Measurements from ENCODE around the gene EBF3.

Gene EBF3

DNA sequence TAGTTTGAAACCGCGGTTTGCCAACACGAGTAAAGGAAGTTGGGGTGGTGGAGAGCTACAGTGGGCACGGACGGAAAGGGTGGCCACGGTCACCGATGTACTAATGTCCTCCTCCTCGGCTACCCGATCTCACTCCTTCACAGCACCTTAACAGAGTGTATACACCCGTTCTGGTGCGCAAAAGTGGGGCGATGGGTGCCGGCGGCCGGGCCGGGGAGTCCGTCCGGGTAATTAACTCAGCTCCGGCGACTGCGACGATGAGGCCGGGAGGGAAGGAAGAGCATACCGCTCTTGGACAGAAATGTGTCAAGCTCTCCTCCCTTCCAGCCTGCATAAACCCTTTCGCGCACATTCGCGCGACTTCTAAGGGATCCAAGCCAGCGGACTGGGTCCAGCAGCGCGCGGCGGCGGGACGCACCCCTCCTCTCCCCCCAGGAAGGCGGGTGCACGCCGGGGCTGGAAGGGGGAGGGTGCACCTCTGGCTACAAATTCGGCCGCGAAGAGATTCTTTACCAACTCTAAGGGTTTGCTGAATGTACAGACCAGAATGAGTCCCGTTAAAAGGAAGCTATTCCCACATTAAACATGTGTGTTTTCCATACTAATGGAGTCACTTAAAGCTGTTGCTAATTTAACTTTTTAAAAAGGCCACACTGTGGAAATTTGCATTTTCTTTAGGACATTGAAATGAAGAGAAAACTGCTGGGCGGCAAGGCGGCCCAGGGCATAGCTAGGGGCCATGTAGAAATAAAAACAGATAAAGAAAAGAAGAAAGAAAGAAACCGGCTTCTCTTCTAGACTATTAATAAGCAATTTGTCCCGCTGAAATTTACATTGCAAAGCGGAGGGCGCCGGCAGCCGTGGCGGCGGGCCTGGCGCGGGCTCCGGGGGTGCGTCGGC, 6.6 kb upstream of the EBF3 start:
- no peak for DNase-seq (ENCODE audit: low spot score)

DNA sequence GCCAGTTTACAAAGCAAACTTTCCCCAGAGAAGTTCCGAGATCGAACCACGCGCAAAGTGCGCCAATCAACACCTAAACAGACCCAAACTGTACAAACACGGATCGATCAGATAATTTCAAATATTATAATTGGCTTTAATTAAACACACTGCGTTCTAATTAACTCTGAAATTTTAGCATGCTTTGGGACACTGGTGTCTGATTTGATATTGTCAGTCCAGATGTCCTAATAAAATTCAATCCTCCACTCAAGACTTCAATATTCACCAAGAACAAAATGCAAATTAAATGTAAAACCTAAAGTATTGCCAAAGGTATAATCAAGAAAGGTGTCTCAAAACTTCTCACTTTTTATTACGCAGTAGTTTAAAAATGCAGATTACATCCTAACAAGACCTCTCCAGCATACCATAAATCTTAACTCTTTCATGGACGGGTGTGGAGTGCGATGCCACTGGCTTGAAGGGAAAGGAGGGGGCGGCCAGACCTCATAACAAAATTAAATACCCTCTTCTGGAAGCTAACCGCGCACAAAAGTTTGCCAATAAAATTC, 5.9 kb upstream of the EBF3 start:
- no peak for DNase-seq (ENCODE audit: low spot score)

DNA sequence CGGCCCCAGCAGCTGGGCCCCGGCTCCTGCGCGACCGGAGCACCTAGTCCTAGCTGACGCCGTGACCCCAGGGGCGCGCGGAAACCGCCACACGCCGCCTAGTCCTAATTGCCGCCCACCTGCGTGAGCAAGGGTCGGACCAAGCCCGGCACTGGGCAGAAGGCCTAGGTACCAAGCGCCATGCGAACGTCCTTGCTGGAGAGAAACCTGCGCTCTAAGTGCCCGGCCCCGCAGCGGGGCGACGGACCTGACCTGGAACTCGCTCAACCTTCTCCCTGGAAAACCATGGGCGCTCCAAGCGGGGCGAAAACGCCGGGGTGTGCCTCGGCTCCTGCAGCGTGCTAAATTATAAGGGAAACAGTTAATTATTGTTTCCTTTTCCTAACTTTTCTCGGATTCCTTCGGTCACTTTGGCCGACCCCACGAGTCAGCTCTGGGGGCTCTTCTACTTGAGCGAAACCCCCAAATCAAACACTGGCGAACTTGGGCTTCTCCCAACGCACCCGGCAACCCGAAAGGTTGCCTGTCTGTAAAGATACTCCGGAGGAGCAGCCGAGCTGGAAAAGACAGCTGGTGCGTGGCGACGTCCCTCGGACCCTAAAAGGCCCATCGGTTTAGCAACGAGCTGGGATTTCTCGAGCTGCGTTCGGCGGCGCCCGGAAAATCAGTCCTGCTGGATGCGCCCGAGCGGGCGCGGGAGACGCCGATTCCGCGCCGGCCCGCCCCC, 5.3 kb upstream of the EBF3 start:
- no peak for DNase-seq (ENCODE audit: low spot score)

DNA sequence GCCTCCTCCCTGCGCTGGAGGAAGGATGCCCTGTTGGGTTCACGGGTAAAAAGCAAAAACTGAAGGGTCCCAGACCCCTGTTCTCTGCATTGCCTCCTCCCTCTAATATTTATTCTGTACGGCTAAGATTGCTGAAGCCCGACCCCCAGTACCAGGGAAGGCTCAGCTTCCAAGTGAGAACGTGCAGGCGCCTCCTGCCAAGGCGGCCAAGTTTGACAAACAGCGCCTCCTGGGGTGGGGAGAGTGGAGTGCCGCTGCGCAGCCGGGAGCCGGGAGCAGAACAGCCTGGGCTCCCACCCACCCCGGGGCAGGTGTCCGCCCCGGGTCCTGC, 4.7 kb upstream of the EBF3 start:
- DNase-seq (ENCODE audit: low spot score), result peak; percentile 84

DNA sequence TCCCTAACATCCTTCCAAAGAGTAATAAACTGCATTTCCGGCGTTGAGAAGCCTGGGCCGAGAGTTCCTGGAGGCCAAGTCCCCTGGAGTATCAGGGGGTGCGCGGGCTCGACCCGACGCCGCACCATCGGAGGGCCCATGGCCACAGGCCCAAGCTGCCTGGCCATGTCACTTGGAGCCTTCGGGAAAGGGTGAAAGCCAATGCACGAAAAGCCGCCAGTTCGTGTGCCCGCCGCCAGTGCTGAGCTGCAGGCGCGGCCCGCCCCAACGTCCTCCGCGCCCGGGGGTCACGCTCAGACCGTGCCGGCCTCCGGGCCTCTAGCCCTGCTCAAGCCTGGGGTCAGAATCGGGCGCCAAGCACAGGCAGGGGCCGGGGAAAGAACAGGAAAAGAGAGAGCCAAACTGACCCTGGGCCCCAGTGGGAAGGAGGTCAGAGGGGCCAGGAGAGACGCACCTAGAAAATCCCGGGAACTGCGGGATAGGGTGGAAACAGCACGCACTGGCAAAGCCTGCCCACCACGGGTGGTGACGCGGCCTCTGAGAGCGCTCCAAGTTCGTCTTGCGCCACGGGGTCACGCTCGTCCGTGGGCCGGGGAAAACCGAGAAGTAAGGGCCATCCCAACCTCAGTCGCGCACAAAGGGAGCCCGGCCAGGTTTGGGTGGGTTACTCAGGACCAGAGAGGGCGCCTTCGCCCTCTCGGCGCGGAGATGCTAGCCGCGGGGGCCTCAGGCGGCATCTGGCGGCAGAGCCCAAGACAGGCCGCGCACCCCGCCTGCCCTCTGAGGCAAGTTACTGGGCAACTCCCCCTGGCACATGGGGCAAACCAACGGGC, 4.2 kb upstream of the EBF3 start:
- DNase-seq (ENCODE audit: low spot score), result no peak

DNA sequence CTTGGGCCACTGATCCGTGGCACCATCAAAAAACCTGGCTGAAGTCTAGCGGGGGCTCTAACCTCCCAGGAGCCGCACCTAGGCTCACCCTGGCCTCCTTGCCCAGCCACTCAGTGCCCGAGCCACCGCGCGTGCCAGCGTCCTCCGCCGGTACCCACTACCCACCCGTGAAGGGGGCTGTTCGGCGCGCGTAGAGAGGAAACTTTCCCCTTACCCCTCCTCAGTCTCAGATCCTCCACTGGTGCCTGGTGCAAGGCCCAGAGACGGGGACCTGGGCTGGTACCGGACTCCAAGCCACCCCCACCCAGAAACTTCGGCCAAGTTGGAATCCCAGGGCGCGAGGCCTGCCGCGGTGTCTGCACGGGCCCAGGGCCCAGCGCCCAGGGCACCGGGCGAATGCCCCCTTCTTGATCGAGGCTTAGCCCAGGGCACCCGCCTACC, 3.5 kb upstream of the EBF3 start:
- no peak for DNase-seq (ENCODE audit: low spot score)

DNA sequence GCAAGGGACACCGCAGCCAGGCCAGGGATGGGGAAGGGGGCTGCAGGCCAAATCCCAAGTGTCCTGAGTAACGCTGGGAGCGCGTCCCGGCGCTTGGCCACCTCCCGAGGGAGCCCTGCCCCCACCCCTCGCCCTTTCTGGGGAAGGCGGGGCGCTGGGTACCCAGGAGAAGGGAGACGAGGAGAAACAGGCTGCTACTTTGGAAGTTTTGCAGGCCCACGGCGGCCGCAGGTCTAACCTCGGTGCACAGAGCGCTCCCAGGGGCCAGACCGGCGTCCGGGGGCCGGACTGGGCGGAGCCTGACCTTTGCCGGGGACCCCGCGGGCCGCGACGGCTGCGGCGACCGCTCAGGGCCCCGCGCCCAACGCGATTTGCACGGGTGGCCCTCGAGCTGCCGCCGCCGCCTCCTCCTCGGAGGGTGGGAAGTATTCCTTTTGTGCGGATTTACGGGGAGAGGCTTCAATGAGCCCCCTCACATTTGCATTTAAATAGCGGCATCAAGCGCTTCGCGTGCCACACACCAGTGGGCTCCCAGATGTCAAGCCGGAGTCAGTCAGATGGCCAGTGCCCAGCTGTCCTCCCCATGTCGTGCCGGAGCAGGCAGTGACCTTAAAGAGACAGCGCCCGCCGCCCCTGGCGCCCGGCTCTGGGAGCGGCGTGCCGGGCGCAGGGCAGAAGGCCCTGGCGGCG, 3.0 kb upstream of the EBF3 start:
- no peak for DNase-seq (ENCODE audit: low spot score)

DNA sequence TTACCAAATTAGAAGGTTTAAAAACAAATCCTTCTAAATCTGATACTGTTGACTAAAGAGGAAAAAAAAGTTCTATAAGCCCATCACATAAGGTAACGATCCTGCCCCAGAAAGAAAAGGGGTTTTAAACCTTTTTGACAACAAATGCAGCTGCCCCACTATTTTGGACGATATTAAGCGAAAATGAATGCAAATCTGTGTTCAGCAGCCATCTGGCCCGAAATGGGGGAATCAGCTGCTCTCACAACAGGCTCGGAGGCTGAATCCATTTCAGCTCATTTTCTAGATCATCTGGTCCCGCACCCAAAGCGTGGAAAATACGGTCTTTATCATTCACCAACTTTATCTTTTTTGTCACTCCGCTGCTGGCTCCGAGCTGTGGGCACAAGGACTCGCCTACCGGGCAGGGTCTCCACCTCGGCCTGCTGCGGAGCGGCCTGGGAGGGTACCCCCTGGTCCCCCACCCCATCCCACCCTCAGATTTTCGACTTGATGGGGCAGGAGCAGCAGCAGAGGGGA, 2.4 kb upstream of the EBF3 start:
- DNase-seq (ENCODE audit: low spot score), result no peak

DNA sequence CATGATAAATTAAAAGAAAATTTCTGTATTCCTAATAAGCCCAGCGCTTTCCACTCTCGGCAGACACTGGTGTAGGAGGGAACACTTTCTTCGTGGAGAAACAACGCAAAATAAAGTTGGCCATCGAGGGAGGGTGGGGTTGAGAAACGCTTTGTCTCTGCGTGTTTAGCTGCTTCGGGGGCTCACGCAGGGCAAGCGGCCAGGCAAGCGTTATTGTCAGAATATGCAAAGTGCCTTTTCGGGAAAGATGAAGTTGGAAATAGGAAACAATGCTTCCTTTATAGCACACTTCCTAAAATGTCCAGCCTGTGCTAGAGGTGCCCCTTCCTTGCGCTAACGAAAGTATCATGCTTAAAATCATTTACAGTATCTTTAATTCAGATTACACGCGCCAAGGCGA, 1.9 kb upstream of the EBF3 start:
- no peak for DNase-seq (ENCODE audit: low spot score)

DNA sequence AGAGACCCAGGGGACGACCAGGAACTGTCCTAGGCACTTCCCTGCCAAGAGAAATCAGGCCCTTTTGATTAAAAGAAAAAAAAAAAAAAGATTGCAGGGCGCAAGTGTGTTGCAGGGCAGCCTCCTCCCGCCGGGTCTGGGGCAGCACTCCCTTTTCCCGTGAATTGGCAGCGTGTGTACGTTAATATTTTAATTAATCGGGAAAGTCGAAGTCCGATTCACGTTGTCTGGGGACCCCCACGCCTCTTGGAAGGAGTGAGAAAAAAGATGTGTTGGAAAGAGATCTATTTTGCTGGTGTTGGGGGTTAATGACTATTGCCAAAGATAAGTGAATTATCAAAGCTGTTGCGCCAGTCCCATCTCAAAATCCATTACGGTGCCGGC, 1.3 kb upstream of the EBF3 start:
- DNase-seq (ENCODE audit: low spot score), result no peak

DNA sequence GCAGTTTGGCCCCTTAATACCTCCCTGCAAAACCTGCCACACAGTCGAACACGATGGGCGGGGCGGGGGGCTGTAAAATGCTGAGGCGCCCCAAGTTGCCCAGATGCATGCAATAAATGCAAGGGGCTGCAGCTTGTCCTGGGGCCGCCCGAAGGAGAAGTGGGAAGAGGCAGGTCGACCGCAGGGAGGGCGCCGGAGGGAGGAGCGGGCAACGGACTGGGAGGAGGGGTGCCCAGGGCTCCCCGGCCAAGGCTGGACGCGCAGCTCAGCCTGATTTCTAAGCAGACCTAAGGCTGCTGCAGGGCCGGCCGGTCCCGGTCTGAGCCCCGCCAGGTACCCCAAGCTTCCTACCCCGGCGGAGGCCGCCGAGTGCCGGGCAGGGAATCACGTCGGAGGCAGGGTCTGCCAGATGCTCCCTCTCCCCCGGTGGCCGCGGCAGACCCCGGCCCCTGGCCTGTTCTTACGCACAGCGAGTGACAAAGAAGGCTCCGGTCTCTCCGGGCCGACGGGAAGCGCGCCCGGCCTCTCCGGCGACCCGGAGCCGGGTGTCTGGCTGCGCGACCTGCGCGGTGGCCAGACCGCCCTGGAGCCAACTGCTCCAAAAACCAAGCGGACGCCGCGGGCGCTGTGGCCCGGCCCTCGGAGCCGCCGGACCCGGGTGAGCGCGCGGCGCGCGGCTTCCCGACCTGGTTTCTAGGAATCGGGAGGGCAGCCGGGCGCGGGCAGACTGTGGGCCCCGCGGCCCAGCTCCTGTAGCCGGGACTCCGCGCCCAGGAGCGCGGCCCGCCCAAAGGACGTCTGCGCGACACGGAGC, 744 bp upstream of the EBF3 start:
- DNase-seq (ENCODE audit: low spot score), result no peak

DNA sequence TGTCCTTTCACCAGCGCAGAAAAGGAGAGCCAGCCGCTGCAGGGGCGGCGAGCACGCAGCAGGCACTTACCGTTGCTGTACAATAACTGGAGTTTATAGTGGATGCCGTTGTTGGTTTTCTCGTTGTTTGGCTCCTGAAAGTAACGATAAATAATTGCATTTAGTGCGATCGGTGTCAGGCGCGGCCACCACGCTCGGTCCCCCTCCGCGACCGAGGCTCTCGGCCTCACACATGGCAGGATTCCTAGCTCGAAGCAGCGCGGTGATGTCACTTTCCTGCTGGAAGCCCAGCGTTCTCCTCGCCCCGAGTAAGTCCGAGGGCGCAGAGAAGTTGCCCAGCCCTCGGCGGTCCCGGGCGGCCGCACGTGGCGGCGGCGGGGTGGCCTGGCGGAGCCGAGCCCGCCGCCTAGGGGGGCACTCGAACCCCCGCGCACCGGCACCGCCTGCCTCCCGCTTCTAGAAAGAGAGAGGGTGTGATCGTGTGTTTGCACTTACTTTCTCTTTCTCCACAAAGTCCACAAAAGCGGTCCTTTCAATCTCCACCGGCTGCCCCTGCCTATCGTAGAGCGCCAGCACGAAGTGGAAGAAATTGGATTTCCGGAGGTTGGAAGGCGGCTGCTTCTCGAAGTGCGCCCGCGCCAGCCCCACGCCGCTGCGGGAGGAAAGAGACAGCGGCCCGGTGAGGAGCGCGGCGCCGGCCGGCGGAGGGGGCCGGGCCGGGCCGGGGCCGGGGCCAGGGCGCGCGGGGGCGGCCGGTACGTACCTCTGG, 1.0 kb downstream of the EBF3 start:
- DNase-seq (ENCODE audit: low spot score), result peak; percentile 67

DNA sequence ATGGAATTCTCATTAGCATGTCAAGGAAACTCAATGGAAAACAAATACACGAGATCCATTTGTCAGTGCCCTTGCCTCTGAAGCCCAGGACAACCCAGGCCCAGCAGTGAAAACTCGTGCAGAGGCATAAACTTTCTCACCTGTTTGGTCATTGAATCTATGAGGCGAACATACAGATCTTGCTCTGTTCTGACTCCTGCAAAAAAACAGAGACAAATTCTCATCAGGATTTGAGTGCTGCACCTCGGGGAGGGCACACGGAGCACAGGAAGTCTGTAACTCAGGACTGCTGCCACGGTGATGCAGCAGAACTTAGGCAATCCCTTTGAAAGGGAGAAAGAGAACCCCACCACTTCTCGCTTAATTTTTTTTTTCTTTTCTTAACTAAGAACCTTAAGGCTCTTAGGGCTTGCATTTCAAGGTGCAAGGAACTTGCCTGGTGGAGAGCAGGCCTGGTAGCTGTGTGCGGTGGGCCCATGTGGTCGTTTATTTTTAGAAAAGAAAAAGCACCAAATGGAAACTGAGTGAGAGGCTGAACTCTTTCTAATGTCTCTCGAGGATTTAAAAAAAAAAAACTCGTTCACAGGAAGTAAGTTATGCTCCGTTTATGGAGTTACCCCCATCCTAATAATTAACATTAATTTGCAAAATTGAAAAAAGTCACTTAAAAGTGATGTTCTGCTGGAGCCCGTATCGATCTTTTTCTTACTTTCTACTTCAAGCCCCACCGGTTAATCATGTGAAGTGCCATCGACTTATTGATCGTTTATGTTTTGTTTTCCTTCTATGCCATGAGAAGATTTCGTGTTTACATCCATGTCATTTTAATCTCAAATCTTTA, 1.8 kb downstream of the EBF3 start:
- DNase-seq (ENCODE audit: low spot score), result no peak

DNA sequence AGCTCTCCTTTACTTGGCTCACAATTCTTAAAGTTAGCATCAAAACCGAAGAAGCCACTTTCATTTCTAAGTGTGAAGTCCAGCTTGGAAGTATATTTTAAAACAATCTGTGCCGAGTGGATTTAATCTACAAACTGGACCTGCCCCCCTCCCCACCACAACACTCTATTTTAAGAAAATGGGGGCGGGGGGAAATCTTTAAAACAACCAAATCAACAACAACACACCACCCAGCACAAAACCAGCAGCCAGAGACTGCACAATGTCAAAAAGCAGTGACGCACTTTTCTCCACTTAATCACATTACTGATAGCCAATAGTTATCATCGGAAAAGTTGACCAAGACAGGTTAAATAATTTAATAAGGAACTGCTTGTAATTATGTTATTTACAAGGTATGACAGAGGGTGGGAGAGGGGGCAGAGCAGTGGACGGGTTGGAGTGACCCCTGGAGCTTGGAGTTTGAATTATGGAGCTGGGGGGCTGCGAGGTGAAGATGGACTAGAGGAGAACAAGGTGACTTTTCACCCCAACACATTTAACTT, 2.8 kb downstream of the EBF3 start:
- DNase-seq (ENCODE audit: low spot score), result no peak

DNA sequence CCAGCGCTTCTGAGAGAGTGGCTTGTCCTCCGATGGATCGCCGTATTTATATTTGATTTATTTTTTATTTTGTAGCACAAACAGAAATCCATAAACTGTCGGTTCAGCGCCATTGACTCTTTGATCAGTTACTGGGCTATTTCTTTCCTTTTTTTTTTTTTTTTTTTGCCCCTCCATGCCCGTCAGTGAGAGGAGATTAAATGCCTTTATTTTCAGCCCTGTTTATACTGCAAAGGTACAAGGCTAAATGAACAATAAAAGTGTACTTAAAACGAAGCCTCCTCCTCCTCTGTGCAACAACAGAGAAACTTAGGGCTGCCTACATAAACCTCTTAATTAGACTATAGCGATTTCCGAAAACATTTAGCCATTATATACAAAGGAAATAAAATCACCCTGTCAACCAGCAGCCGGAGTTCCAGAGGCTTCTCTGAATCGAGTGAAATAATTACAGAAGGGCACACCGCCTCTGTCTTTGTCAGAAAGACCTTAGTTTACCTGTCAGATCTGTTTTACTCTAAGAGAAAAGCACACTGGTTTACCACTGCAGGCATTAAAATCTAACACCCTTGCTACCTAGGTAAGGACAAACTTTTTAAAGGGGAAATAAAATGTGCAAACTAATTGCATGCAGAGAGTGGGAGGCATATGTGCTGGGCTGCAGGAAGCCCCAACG, 3.5 kb downstream of the EBF3 start:
- DNase-seq (ENCODE audit: low spot score), result no peak

DNA sequence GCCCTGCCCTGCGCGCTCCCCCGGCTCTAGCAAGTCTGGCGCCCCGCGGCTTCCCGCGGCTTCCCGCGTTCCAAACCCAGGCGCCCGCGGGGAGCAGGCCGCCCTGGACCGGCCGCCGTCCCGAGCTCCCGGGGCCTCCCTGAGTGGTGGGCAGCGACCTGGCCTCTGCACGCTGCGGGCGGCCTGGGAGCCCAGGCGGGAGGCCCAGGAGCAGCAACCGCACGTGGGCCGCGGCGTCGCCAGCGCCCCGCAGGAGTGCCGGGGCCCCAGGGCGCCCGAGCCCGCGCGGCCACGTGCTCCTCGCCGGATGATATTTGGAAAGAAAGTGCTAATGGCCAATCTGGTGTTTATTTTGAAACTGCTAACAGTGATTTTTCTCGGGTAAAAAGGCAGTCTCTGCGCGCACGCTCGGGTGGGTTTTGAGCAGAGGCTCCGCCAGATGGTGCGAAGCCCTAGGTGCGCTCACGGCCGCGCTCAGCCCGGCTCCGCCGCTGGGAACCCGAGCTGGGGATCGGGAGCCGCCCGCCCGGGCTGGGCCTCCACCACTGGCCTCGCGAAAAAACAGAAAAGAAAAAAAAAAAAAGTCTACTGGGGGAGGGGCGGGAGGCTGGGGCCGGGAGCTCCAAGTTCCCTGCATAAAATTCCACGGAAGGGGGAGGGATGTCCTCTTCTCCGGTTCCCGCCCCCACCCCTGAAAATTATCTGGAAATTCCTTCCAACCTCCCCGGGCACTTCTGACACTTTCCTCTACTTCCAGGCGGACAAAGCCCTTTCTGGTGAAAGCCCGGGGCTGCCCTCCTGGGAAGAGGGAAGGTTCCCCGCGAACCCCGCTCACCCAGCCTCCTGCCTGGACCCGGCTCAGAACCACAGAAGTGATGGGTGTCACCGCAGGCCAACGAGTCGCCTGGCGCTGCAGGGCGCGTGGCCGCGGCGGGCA, 4.3 kb downstream of the EBF3 start:
- DNase-seq (ENCODE audit: low spot score), result no peak

Data from GM03348 (cell line).